ENCODE measurements around the gene MARCHF3. TPM values are rescaled to one million over a fixed set of nuclear protein-coding genes. Genes with fewer than 3 reads are reported as not detected.

The MARCHF3 gene
- total RNA-seq, 4 donors from 2014 or later = 1.5 to 12.8 (median 6.0) TPM

DNA sequence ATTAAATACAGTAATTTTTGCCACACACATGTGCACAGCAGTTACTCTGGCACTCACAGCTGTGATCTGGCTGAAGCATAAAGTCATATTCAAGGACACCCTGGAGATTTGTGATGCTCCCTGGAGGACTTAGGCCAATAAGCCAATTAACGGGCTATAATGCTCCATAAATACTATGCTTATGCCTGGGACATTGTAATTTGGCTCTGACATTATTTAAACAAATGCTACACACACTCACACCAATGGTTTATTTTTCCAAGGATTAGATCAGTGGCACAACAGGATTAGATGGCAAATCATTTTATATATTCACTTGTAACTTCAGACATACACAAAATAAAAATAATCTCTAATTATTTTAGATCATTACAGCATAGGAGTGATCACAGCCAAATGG lies 142.2 kb downstream of the MARCHF3 start:
- no peak overlapping the region for H3K4me3 ChIP-seq
- TF ChIP-seq EP300 (IDR thresholded peaks at IDR 0.05) (no peak), POLR2A (IDR thresholded peaks at IDR 0.05) (no peak), POLR2AphosphoS5 (IDR thresholded peaks at IDR 0.05) (no peak)
- TF ChIP-seq, protein P1, sequence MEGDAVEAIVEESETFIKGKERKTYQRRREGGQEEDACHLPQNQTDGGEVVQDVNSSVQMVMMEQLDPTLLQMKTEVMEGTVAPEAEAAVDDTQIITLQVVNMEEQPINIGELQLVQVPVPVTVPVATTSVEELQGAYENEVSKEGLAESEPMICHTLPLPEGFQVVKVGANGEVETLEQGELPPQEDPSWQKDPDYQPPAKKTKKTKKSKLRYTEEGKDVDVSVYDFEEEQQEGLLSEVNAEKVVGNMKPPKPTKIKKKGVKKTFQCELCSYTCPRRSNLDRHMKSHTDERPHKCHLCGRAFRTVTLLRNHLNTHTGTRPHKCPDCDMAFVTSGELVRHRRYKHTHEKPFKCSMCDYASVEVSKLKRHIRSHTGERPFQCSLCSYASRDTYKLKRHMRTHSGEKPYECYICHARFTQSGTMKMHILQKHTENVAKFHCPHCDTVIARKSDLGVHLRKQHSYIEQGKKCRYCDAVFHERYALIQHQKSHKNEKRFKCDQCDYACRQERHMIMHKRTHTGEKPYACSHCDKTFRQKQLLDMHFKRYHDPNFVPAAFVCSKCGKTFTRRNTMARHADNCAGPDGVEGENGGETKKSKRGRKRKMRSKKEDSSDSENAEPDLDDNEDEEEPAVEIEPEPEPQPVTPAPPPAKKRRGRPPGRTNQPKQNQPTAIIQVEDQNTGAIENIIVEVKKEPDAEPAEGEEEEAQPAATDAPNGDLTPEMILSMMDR (IDR thresholded peaks at IDR 0.05) = no peak
- no peaks in the 10 kb centered on the region for H3K27me3 ChIP-seq
- H3K4me1 ChIP-seq = no peaks in the 10 kb centered on the region
- H3K27ac ChIP-seq = no peak overlapping the region
- H3K36me3 ChIP-seq = no peaks in the 10 kb centered on the region
- H3K9me3 ChIP-seq = no peaks in the 10 kb centered on the region
- 60 to 67% methylated on average over 1 of the region's 1 CpG for WGBS, 2 donors (ENCODE audit: low coverage in 1 of 2)
- no peak for ATAC-seq

DNA sequence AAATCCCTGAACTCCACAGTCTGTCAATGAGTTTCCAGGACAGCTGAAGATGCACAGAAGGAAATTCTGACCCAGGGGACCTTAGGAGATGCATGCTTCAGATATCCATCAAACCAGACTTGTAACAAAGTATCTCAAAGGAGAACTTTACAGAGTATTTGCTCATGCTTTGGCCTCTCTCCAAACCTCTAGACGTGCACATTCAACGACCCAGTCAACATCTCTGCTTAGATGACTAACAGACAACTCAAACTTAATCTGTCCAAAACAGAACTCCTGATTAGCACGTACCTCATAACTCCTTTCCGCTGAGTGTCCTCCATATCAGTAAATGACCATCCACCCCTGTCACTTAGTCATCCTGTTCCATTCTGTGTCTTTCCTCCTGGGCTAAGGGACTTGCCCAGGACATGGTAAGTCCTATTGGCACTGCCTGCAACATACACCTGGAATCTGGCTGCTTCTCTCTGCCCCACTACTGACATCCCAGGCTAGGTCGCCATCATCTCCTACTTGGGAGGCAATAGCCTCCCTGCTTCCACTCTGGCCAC lies 146.0 kb downstream of the MARCHF3 start:
- TF ChIP-seq POLR2A (IDR thresholded peaks at IDR 0.05) (no peak), EP300 (IDR thresholded peaks at IDR 0.05) (no peak), POLR2AphosphoS5 (IDR thresholded peaks at IDR 0.05) (no peak)
- TF ChIP-seq, protein P1 (IDR thresholded peaks at IDR 0.05) = no peak
- H3K36me3 ChIP-seq = no peaks in the 10 kb centered on the region
- H3K9me3 ChIP-seq = no peaks in the 10 kb centered on the region
- H3K4me1 ChIP-seq = no peaks in the 10 kb centered on the region
- H3K27ac ChIP-seq = no peak overlapping the region
- H3K4me3 ChIP-seq = no peak overlapping the region
- no peaks in the 10 kb centered on the region for H3K27me3 ChIP-seq
- ATAC-seq = no peak
- 33 to 53% methylated on average over 3 to 5 of the region's 5 CpGs for WGBS, 2 donors (ENCODE audit: low coverage in 1 of 2)

DNA sequence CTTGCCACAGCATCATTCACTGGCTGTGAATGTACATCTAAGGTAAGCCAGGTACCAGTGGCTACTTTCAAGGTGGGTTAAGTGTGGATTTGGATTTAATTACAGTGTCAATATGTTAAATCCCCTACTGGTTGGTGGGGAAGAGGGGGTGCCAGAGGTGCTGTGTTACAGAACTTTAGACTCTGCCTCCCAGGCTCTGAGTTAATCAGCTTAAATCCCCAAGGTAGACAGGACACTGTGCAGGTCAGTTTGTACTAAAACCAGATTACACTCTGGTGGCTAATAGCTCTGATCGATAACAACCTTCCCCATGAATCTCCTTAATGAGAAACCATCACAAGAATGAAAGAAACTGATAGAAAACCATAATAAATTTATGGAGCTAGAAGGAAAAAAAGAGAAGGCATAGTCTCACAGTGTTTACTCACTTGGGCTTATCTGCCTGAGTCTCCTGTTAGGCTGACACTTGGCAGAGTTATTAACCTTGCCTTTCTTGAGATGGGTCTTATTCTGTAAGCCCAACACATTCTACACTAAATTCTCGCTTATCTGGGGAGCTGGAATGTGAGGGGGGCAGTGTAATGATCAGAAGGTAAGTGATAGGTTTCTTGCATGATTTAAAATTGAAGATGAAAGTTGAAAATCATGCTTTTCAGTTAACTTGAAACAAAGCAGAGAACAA lies 146.7 kb downstream of the MARCHF3 start:
- no peaks in the 10 kb centered on the region for H3K9me3 ChIP-seq
- H3K4me3 ChIP-seq = no peak overlapping the region
- H3K4me1 ChIP-seq = no peaks in the 10 kb centered on the region
- ATAC-seq = no peak
- TF ChIP-seq POLR2A (IDR thresholded peaks at IDR 0.05) = no peak
- TF ChIP-seq EP300 (IDR thresholded peaks at IDR 0.05) = no peak
- TF ChIP-seq POLR2AphosphoS5 (IDR thresholded peaks at IDR 0.05) = no peak
- TF ChIP-seq, protein P1 (IDR thresholded peaks at IDR 0.05) = no peak
- no peaks in the 10 kb centered on the region for H3K27me3 ChIP-seq
- H3K36me3 ChIP-seq = no peaks in the 10 kb centered on the region
- no peak overlapping the region for H3K27ac ChIP-seq
- WGBS, 2 donors (ENCODE audit: low coverage in 1 of 2) = 59 to 88% methylated on average over 2 of the region's 2 CpGs

DNA sequence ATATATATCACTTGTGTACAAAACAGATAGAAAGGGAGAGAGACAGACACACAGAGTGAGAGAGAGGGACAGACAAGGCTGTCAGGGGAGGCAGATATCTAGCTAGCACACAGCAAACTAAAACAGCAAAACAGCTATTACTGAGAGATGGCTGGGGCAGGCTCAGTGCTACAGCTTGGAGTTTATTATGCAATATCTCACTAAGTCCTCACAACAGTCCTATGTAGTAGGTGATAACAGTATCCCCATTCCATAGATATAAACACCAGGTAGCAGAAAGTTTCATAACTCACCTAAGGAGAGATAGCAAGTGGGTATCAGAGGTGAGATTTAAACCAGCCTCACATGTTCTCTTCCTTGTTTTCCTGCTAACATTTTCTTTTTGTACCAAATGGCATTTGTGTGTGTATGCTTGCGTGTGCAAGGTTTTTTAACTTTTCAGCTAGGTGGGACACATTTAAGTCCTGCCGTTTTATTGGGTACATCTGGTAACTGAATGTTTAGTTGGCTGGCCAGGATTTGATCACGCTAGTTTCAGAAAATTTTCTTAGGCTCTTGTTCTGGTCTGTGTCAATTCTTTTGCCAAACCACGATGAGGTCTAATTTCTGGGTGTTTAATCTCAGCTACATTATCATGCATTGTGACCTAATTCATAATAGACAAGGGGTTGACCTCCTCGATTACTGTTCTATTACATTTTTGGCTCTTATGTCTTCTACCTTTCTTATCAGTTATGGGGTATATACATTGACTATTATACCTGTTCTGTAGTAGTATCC lies 148.3 kb downstream of the MARCHF3 start:
- TF ChIP-seq POLR2AphosphoS5 (IDR thresholded peaks at IDR 0.05) (no peak), EP300 (IDR thresholded peaks at IDR 0.05) (no peak), POLR2A (IDR thresholded peaks at IDR 0.05) (no peak)
- TF ChIP-seq, protein P1 (IDR thresholded peaks at IDR 0.05) = no peak

More for the DNA sequence above, 148.3 kb downstream of the MARCHF3 start:
- WGBS, 2 donors (ENCODE audit: low coverage in 1 of 2) = 82 to 91% methylated on average over 4 to 5 of the region's 5 CpGs
- Histone ChIP-seq H3K4me3 (no peak overlapping the region), H3K9me3 (no peaks in the 10 kb centered on the region), H3K27ac (no peak overlapping the region), H3K36me3 (no peaks in the 10 kb centered on the region), H3K4me1 (no peaks in the 10 kb centered on the region), H3K27me3 (no peaks in the 10 kb centered on the region)
- no peak for ATAC-seq

Data from gastroesophageal sphincter (tissue), 4 donors.